Embryonic facial prominence (tissue), 1 donor: ENCODE data around the gene DUSP22.

ENCODE experiments used
- DNase-seq: peaks from one replicate; pipeline ENCODE4 v3.0.0-alpha.2; 2016; ENCODE audit errors: extremely low spot score

DUSP22 gene

DNA sequence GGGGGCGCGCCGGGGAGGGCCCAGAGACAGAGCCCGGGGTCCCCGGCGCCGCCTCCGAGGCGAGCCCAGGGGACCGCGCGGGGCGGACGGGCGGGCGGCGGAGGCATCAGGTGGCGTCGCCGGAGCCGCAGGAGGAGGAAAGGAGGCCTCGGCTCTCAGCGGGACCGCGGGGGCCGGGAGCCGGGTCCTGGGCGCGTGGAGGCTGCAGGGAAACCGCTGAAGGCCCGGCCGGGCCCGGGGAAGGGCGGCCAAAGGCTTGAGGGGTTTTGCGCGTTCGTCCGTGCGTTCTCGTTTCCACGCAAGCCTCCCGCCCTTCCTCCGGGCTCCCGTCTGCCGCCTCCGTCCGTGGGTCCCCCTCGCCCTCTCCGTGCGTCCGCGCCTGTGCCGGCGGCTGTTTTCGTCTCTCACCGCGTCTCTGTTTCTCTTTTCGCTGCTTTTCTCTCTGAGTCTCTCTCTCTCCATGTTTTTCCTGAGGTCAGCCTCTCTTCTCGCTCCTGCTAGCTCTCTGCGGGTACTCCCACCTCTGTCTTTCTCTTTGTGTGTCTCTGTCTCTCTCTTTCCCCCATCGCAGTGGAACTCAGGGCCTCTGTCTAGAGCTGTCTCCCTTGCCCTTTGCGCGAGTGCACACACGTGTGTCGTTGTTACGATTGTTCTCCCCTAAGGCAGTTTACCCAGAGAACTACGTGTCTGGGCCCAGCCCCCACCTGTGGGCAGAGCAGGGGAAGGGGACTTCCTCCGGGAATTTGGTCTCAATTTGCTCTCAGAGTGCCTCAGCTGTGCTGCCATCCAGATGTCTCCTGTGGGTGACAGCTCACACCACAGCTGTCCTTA, 101.3 kb downstream of the DUSP22 start:
- DNase-seq, result no peak

DNA sequence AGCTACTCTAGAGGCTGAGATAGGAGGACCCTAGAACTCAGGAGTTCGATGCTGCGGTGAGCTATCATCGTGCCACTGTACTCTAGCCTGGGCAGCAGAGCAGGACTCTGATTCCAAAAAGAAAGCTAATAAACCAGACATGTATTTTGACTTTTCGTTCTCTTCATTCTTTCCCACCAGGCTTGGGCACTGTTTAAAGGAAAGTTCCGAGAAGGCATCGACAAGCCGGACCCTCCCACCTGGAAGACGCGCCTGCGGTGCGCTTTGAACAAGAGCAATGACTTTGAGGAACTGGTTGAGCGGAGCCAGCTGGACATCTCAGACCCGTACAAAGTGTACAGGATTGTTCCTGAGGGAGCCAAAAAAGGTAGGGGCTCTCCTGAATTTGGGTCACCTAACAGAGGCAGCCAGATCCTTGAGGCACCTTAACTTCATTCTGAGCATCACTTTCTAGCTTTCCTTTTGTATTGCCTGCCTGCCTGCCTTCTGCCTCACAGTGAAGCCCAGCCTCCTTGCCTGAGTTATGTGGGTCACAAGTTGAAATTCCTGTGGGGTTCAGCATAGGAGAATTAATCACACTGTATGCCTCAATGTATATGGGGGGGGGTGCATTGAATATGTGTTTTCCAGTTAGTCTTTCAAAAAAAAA, 102.5 kb downstream of the DUSP22 start:
- DNase-seq, result no peak

DNA sequence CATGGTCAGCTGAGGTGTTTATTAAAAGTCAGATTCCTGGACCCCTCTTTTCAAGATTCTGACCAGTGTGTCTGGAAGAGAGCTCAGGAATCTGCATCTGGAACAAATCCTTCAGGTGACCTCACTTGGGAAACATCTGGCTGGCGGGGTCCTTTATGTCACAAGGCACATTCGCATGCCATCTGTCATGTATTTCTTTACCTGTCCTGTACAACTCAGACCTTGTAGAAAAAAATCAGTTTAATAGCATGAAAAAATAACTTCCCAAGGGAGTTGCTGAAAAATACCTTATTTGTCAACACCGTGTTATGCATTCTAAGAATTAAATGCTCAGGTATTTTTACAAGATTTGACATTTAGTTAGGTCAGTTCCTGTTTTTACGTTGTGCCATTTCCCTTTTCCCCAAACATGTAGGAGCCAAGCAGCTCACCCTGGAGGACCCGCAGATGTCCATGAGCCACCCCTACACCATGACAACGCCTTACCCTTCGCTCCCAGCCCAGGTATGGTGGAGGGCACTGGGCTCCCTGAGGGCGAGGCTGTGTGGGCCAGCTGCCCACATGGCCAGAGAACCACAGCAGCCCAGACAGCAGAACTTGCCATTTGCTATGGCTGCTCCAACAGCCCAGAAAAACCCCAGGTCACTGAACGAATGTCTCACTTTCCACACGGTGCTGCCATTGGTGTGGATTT, 103.3 kb downstream of the DUSP22 start:
- DNase-seq, result no peak

DNA sequence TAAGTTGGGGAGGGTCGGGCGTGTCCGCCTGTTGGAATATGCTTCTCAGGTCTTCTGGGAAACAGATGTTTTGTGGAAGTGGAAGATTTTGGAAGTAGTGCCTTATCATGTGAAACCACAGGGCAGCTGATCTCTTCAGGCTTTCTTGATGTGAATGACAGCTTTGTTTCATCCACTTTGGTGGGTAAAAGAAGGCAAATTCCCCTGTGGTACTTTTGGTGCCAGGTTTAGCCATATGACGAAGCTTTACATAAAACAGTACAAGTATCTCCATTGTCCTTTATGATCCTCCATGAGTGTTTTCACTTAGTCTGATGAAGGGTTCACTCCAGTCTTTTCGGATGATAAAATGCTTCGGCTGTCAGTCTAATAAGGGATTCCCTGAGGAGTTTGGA, 103.8 kb downstream of the DUSP22 start:
- DNase-seq, result no peak

DNA sequence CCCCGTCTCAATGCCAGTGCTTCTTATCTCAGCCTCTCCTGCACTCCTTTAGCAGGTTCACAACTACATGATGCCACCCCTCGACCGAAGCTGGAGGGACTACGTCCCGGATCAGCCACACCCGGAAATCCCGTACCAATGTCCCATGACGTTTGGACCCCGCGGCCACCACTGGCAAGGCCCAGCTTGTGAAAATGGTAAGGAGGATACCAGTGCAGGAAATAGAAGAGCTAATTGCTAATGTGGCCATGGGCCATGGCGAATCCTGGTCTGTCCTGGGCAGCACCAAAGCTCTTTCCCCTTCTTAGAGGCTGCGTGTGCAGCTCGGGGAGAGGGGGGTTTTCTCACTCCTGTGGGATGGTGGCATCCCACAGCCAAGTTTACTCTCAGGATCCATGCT, 104.8 kb downstream of the DUSP22 start:
- DNase-seq, result no peak

DNA sequence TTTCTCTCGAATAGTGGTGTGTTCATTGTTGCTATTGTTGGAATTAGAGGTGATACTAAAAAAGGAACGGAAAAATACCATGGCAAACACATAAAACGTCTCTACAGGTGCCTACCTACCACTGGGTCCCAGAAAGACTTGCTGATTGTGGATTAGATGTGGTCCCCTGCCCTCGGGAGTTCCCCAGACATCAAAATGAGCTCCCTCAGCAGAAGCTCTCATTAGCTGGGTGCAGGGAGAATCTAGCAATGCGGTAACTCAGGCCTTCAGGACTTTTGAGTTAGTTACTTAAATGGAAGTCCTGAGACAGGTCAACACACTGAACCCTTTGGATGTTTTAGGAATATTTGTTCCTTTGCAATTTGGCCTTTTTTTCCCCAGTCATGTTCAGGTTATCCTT, 105.3 kb downstream of the DUSP22 start:
- DNase-seq, result no peak

DNA sequence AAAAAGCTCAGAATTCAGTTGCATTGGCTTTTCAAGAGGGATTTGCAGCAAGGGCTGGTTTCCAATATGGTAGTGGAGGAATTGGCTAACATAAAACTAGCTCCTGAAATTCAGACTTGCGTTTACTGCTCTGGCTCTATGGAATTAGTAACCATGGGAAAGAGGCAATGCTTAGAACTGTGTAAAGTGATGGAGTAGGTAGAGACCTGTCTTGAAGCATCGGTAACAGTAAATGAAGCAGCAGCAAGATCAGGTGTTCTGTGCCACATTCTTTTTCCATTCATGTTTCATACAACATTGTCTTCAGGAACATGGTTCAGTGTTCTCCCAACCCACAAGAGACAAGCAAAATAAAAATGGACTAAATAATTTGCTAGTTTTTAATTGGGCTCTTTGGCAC, 105.8 kb downstream of the DUSP22 start:
- no peak for DNase-seq

DNA sequence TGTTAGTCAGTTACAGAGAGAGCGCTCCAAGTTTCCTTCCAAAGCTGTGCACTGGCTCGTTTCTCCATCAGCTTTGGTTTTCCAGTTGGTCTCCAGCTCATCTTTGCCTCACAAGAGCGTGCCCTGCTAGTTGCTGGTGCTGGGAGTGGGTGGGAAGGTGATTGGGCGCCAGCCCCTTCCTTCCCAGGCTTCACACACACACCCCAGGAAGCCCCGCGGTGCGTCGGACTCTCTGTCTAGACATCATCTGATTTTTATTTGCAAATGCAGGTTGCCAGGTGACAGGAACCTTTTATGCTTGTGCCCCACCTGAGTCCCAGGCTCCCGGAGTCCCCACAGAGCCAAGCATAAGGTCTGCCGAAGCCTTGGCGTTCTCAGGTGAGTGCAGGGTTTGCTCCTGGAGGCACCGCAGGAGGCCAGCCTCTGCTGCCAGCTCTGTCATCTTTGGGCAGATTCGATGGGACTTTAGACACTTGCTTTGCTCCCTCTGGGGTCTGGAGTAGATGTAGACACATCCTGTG, 106.3 kb downstream of the DUSP22 start:
- no peak for DNase-seq

DNA sequence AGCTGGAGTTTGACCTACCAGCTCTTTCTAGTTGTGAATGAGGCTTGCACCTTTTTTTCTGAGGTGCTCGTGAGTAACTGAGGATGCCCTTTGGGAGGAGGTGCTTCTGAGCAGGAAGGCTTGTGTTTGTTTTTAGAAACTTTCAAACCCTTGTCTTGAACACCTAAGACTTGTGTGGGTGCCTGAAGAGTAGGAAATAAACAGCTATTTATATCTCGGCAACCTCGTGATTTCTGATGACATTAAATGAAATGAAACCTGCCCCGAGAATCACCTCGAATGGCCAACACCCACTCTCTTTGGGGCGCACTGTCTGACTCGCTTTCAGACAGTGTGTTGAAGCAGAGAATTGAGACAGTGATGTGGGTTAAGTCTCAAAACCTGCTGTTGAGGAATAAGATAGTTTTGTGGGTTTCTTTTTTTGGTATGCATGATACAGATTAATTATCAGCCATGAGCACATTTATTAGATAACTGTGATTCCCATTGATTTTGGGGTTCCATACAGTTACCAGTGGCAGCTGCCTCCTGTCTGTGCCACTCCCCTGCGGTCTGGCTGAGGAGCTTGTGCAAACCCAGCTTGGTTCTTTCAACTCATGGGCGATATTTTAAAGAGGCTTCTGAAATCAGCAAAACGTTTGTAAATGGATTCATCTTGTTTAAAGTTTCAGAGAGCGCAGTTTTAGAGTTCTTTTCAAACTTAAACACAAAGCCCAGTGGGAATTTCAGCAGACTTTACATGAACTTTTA, 107.7 kb downstream of the DUSP22 start:
- DNase-seq, result no peak

DNA sequence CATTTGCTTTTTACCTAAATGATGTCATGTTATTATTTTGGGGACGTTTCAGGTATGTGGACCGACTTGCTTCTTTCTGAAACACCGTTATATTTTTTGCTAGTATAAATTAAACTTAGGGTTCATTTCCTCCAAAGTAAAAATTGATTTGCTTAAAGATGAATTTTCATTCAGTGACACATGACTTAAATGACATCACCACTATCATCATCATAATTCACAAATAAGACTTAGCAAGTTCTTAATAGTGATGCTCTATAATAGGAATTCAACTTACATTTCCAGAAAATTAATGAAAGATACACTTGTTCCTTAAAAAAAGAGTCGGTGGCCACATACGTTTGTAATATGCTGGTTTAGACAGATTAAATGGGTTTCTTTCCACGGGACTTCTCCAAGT, 108.5 kb downstream of the DUSP22 start:
- DNase-seq, result no peak
